Endodermal cell (in vitro differentiated cells): ENCODE measurements around the gene DNAAF6. TPM values are rescaled to one million over a fixed set of nuclear protein-coding genes. Genes with fewer than 3 reads are reported as not detected.
A peak's percentile ranks its signal among the peaks of the same experiment; 100 is the strongest.

Experiments used
- DNase-seq: peaks from one replicate; pipeline ENCODE4 v3.0.0-alpha.2; 2017
- H3K27ac ChIP-seq: 2 replicates; pipeline ENCODE4 v1.5.1; 2013; ENCODE audit warnings: mild to moderate bottlenecking, low read depth, low read length, moderate library complexity
- H3K27me3 ChIP-seq: 2 replicates; pipeline ENCODE4 v1.6.1; 2013; ENCODE audit warnings: mild to moderate bottlenecking, low read length, moderate library complexity; ENCODE audit not compliant: insufficient read depth, control insufficient read depth, poor library complexity, severe bottlenecking
- H3K36me3 ChIP-seq: 2 replicates; pipeline ENCODE4 v1.7.0; 2013; ENCODE audit warnings: mild to moderate bottlenecking, low read length, moderate library complexity; ENCODE audit not compliant: control insufficient read depth, insufficient read depth
- H3K4me1 ChIP-seq: one replicate; pipeline ENCODE4 v1.7.0; 2013; ENCODE audit warnings: low read length; ENCODE audit not compliant: control insufficient read depth, insufficient read depth
- H3K4me3 ChIP-seq: 2 replicates; pipeline ENCODE4 v1.5.1; 2013; ENCODE audit warnings: mild to moderate bottlenecking, low read length, moderate library complexity
- H3K9ac ChIP-seq: 2 replicates; pipeline ENCODE4 v1.6.1; 2013; ENCODE audit warnings: mild to moderate bottlenecking, low read length, moderate library complexity; ENCODE audit not compliant: poor library complexity, severe bottlenecking; ENCODE audit errors: extremely low read depth
- H3K9me3 ChIP-seq: 2 replicates; pipeline ENCODE4 v1.6.1; 2013; ENCODE audit warnings: mild to moderate bottlenecking, low read length, moderate library complexity; ENCODE audit not compliant: control insufficient read depth
- H3K27ac Mint-ChIP-seq: 2 replicates; pipeline ENCODE4 v1.8.0; 2020; ENCODE audit warnings: mixed read lengths
- H3K27me3 Mint-ChIP-seq: 2 replicates; pipeline ENCODE4 v1.8.0; 2021; ENCODE audit warnings: mild to moderate bottlenecking, mixed read lengths; ENCODE audit not compliant: insufficient read depth
- H3K36me3 Mint-ChIP-seq: 2 replicates; pipeline ENCODE4 v1.8.0; 2020; ENCODE audit warnings: low read depth, mixed read lengths
- H3K4me1 Mint-ChIP-seq: 2 replicates; pipeline ENCODE4 v1.8.0; 2020; ENCODE audit warnings: mixed read lengths
- H3K4me3 Mint-ChIP-seq: 2 replicates; pipeline ENCODE4 v1.8.0; 2020; ENCODE audit warnings: mild to moderate bottlenecking, moderate library complexity, mixed read lengths
- H3K9me3 Mint-ChIP-seq: 2 replicates; pipeline ENCODE4 v1.8.0; 2020; ENCODE audit warnings: mild to moderate bottlenecking, mixed read lengths
- CTCF ChIP-seq: fragments of 200-600 bp; sonication (generic); conservative IDR thresholded peaks from 2 replicates; pipeline ENCODE4 v1.5.0; 2021; ENCODE audit warnings: antibody characterized with exemption, mild to moderate bottlenecking
- WGBS, 2 experiments: methylation state at CpG; one replicate each; pipeline versions ENCODE4 v1.1.5 to v1.1.7; 2013; ENCODE audit warnings: missing lambda C conversion rate in 2 of 2, mixed read lengths in 1 of 2; ENCODE audit not compliant: insufficient coverage in 1 of 2, insufficient read length in 1 of 2; 5-methylcytosine and 5-hydroxymethylcytosine counted together
- total RNA-seq, 2 donors: library from RNA; stranded (reverse); fragmentation: NEBNext Ultra II Directional in 1 of 2; extraction: Animal tissue kit (Norgen Biotek cat#: 25700) in 1 of 2; gene quantifications; 2 replicates in 1 of 2; 3 replicates in 1 of 2; pipeline ENCODE4 v1.2.1, GENCODE V29; 2021

The DNAAF6 gene
- total RNA-seq, 2 donors from 2014 or later = not detected

DNA sequence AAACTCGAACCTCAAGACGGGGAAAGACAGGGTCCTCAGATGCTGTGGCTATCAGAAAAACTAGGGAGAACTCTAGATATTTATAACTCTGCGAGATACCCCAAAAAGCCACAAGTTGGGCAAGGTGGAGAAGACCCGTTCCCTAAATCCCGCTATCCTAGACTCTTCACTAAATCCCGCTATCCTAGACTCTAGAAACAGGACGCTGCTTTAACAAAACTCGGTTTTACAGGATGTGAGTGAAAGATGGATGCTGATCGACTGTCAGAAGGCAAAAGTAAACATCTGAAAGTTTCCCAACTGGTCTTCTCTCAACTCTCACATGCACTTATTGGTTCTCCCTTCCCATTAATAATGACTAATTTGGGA, 270 bp downstream of the DNAAF6 start:
- H3K4me1 Mint-ChIP-seq = peaks cover 4% of the 10 kb centered on the region
- Histone ChIP-seq H3K9me3 (no peaks in the 10 kb centered on the region), H3K9ac (no peak overlapping the region), H3K27ac (no peak overlapping the region), H3K4me1 (no peaks in the 10 kb centered on the region), H3K36me3 (no peaks in the 10 kb centered on the region), H3K27me3 (no peaks in the 10 kb centered on the region), H3K4me3 (peak overlapping the region; percentile 83)
- 61% methylated on average over 8 of the region's 9 CpGs; no CpG with 5 or more reads in 1 of the 2 experiments for WGBS, 2 experiments
- H3K27ac Mint-ChIP-seq = no peak overlapping the region
- DNase-seq = no peak
- no peaks in the 10 kb centered on the region for H3K36me3 Mint-ChIP-seq
- peaks cover 23% of the 10 kb centered on the region for H3K9me3 Mint-ChIP-seq
- peak overlapping the region; percentile 82 for H3K4me3 Mint-ChIP-seq
- no peaks in the 10 kb centered on the region for H3K27me3 Mint-ChIP-seq
- TF ChIP-seq CTCF = no peak

- Mint-ChIP-seq H3K27ac (no peak overlapping the region), H3K4me1 (peaks cover 4% of the 10 kb centered on the region), H3K4me3 (no peak overlapping the region), H3K36me3 (no peaks in the 10 kb centered on the region), H3K27me3 (no peaks in the 10 kb centered on the region), H3K9me3 (peaks cover 23% of the 10 kb centered on the region)
- no peaks in the 10 kb centered on the region for H3K36me3 ChIP-seq
- no peak overlapping the region for H3K9ac ChIP-seq
- no peaks in the 10 kb centered on the region for H3K4me1 ChIP-seq
- TF ChIP-seq CTCF = no peak
- 84 to 100% methylated on average over 2 to 7 of the region's 7 CpGs for WGBS, 2 experiments
- no peaks in the 10 kb centered on the region for H3K9me3 ChIP-seq
- no peak for DNase-seq
- no peak overlapping the region for H3K4me3 ChIP-seq
- no peak overlapping the region for H3K27ac ChIP-seq
- no peaks in the 10 kb centered on the region for H3K27me3 ChIP-seq
Observed at GRCh38 chrX:107207089-107207488, 678 bp downstream of the DNAAF6 start.

- WGBS, 2 experiments = 85 to 96% methylated on average over 3 to 7 of the region's 9 CpGs
- Mint-ChIP-seq H3K9me3 (peaks cover 23% of the 10 kb centered on the region), H3K27ac (no peak overlapping the region), H3K27me3 (no peaks in the 10 kb centered on the region), H3K4me1 (peaks cover 4% of the 10 kb centered on the region), H3K4me3 (no peak overlapping the region), H3K36me3 (no peaks in the 10 kb centered on the region)
- no peaks in the 10 kb centered on the region for H3K27me3 ChIP-seq
- no peak for DNase-seq
- H3K4me3 ChIP-seq = no peak overlapping the region
- no peaks in the 10 kb centered on the region for H3K4me1 ChIP-seq
- no peaks in the 10 kb centered on the region for H3K9me3 ChIP-seq
- no peak for TF ChIP-seq CTCF
- no peak overlapping the region for H3K9ac ChIP-seq
- H3K36me3 ChIP-seq = no peaks in the 10 kb centered on the region
- H3K27ac ChIP-seq = no peak overlapping the region
Observed at GRCh38 chrX:107207943-107208342, 1.5 kb downstream of the DNAAF6 start.
